SJSA1 (cell line): ENCODE results near the gene LCOR. TPM values are rescaled to one million over a fixed set of nuclear protein-coding genes. Genes with fewer than 3 reads are reported as not detected.

Experiments
- DNase-seq, 2 experiments: peaks; one replicate each; pipeline ENCODE4 v3.0.0-alpha.2; 2015 to 2020; ENCODE audit warnings: low spot score in 2 of 2, low read depth in 1 of 2
- H3K27ac ChIP-seq: fragments of 250-450 bp; sonication (Bioruptor Pico); 2 replicates; pipeline ENCODE4 v1.5.1; 2020; ENCODE audit warnings: mild to moderate bottlenecking, moderate library complexity
- H3K27me3 ChIP-seq: fragments of 250-450 bp; sonication (Bioruptor Pico); replicated peaks from 2 replicates; pipeline ENCODE4 v1.5.1; 2020; ENCODE audit warnings: mild to moderate bottlenecking, moderate library complexity
- H3K36me3 ChIP-seq: fragments of 250-450 bp; sonication (Bioruptor Pico); 2 replicates; pipeline ENCODE4 v1.5.1; 2020; ENCODE audit warnings: mild to moderate bottlenecking
- H3K4me1 ChIP-seq: fragments of 250-450 bp; sonication (Bioruptor Pico); replicated peaks from 2 replicates; pipeline ENCODE4 v1.6.1; 2021; ENCODE audit warnings: mild to moderate bottlenecking
- H3K4me3 ChIP-seq: fragments of 250-450 bp; sonication (Bioruptor Pico); 2 replicates; pipeline ENCODE4 v1.5.1; 2020; ENCODE audit warnings: mild to moderate bottlenecking
- H3K9me3 ChIP-seq: fragments of 250-450 bp; sonication (Bioruptor Pico); replicated peaks from 2 replicates; pipeline ENCODE4 v1.5.1; 2020; ENCODE audit warnings: mild to moderate bottlenecking
- total RNA-seq: library from RNA; depleted of rRNA; stranded (reverse); fragments of >200 nt; shearing (Covaris generic); gene quantifications from 2 replicates; pipeline ENCODE4 v1.2.3, GENCODE V29; 2014

LCOR gene
- total RNA-seq, 1 experiment from 2014 or later, result 15.5 TPM

DNA sequence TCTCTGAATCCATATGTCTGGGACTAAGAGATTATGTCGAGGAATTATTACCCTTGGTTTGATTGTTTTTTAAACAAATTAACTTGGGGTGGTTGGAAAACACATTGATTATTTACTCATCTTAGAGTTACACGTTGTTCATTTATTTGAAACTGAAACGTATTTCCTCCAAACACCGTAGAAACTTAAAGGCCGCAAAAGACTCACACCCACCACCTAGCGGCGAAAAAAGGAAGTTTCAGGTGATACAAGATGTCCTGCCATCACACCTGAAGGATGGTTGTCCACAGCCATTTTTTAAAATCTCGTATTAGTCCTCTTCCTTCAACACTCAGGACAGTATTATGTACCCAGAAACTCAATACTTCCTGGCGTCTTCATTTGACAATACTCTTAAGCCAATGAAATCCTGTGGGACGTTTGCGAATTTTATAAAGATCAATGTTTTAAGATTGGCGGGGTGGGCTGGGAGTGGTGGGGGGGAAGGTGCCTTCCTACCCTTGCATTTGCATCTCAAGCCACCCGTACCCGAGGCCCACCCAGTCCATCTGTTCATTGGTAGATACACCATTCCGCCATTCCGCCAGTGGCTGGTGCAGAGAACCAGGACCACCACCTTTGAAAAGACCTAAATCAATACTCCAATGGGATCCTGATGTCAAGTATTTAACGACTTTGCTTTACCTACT lies 1.4 kb upstream of the LCOR start:
- Histone ChIP-seq H3K4me3 (no peak overlapping the region), H3K9me3 (no peaks in the 10 kb centered on the region), H3K27ac (no peak overlapping the region), H3K27me3 (no peaks in the 10 kb centered on the region), H3K36me3 (peaks cover 8% of the 10 kb centered on the region; the same call in 1 of the 2 replicates), H3K4me1 (peaks cover 10% of the 10 kb centered on the region)
- no peak for DNase-seq

DNA sequence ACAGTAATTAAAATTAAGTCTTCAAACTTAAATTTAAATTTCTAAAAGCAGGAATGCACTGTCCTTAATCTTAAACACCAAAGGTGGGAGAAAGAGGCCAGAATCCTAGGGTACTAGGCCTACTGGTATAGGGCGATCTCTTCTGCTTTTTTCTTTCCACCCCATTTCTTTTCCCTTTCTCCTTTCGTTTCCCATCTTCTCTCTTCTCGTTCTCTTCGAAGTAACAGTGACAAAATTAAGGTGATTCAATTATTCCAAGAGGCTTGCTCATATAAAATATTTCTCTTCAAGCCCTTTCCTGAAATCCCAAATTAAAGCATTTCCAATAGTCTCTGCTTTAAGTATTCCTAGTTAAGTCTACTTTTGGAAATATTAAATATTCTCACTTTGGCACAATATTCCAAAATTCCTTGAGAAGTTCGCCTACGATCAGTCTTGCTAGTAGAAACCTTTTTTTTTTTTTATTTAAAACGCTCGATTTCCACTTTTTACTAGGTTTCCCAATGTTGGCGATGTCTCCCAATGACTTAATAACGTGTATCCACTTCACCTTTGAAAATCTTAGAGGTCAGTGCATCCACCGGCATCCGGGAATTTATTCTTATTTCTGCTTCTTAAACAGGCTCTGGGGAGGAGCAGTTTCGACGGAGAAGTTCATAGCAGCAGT lies 765 bp upstream of the LCOR start:
- Histone ChIP-seq H3K36me3 (peaks cover 8% of the 10 kb centered on the region; the same call in 1 of the 2 replicates), H3K9me3 (no peaks in the 10 kb centered on the region), H3K4me1 (peaks cover 13% of the 10 kb centered on the region), H3K4me3 (peak overlapping the region; percentile 93), H3K27ac (peak overlapping the region; percentile 84), H3K27me3 (no peaks in the 10 kb centered on the region)
- DNase-seq, result no peak

DNA sequence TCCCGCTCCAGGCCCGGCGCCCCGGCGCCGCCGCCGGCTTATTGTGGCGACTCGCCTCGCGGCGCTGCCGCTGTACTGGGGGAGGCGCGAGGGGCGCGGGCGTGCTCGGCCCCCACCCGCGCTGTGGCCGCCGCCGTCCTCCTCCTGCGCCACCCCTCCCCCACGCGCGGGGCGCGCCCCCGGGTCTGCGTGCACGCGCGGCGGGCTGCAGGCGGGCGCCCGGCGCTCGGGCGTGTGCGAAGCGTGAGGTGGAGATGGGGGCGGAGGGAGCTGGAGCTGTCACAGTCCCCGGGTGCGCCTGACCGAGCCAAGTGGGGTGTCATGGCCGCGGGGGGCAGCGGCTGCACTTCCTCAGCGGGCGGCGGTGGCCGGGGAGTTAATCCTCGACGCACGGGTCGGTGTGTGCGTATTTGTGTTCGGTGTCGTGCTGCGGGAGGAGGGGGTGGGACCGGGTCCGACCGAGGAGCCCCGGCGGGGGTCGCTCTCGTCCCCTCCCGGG lies 672 bp downstream of the LCOR start:
- Histone ChIP-seq H3K27ac (peak overlapping the region; percentile 52), H3K36me3 (peaks cover 12% of the 10 kb centered on the region; the same call in 1 of the 2 replicates), H3K27me3 (no peaks in the 10 kb centered on the region), H3K4me1 (peaks cover 13% of the 10 kb centered on the region), H3K9me3 (no peaks in the 10 kb centered on the region), H3K4me3 (peak overlapping the region; percentile 93)
- peak; percentile 74 to 85 for DNase-seq

DNA sequence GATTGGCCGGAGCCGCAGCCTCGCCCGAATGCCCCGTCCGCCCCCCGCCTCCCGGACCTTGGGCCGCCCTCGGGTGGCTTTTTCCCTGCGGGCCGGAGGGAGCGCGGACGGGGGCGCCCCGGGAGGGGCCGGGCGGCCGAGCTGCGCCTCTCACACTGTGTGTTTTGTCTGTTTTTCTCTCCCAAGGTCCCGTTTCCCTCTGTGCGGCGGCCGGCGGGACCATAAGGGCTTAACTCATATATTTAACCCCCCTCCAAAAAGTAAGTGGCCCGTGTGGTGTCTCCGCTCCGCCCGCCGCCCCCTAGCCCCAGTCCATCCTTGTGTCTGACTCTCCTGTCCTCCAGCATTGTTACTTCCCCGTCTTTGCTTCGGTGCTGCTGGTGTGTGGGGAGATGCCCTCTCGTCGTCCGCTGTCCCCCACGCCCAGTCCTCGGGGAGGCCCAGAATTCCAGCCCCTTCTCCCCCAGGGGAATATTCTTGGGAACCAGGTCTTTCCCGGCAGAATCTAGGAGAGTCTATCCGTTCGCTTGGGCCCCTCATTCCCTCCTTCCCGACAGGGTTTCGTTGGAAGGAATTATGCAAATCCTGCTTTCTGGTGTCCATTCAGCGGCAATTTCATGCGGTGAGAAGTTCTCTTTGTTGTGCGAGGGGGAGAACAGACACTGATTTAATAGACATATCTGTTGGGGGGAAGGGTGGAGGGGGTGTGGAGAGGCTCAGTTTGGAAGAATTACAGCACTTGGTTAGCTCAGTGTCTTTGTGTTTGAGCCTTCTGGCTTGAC lies 1.3 kb downstream of the LCOR start:
- H3K4me3 ChIP-seq, result peak overlapping the region; percentile 93
- peaks cover 17% of the 10 kb centered on the region; the same call in 1 of the 2 replicates for H3K36me3 ChIP-seq
- H3K9me3 ChIP-seq, result no peaks in the 10 kb centered on the region
- DNase-seq, result peak in 1 of 2 experiments; percentile 50
- H3K4me1 ChIP-seq, result peaks cover 13% of the 10 kb centered on the region
- H3K27ac ChIP-seq, result peak overlapping the region; percentile 52
- H3K27me3 ChIP-seq, result no peaks in the 10 kb centered on the region

DNA sequence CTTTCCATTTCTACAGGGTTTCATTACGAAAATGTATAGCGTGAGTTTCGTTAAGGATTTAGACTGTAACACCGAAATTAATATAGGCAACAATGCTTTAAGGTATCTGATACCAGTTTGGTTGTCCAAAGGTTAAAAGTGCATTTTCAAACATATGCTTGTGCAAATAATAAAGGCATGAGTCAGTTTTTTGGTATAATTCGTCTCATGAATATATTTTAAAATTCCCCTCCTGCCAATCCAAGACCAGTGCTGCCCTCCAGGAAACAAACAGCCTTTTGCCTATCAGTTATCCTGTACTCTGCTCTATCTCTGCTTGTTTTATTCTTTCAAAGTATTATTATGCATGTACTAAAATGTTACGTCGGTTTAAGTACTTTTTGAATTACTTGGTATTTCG lies 2.0 kb downstream of the LCOR start:
- H3K36me3 ChIP-seq, result peaks cover 22% of the 10 kb centered on the region; the same call in 1 of the 2 replicates
- no peaks in the 10 kb centered on the region for H3K9me3 ChIP-seq
- H3K4me3 ChIP-seq, result peak overlapping the region; percentile 93
- no peak for DNase-seq
- peaks cover 10% of the 10 kb centered on the region for H3K4me1 ChIP-seq
- H3K27ac ChIP-seq, result no peak overlapping the region
- no peaks in the 10 kb centered on the region for H3K27me3 ChIP-seq

DNA sequence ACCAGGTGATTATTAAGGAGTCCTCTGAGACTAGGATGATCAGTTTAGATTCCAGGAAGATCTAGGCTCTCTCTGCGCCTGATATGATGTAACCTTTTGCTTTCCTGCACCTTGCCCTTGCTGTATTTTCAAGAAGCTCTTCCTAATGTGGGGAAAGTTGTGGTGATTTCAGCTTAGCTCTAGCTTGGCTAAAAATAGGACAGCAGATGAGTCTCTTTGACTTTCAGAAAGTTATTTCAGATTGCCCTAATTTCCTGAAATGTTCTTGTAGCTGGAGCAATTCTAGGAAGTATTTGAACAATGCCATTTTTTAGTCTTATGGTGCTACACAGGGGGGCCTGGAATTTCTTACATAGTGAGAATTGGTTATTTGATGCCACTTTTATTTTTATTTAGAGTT lies 3.8 kb downstream of the LCOR start:
- Histone ChIP-seq H3K4me3 (no peak overlapping the region), H3K36me3 (peaks cover 24% of the 10 kb centered on the region; the same call in 1 of the 2 replicates), H3K9me3 (no peaks in the 10 kb centered on the region), H3K4me1 (peaks cover 14% of the 10 kb centered on the region), H3K27ac (no peak overlapping the region), H3K27me3 (no peaks in the 10 kb centered on the region)
- DNase-seq, result no peak

DNA sequence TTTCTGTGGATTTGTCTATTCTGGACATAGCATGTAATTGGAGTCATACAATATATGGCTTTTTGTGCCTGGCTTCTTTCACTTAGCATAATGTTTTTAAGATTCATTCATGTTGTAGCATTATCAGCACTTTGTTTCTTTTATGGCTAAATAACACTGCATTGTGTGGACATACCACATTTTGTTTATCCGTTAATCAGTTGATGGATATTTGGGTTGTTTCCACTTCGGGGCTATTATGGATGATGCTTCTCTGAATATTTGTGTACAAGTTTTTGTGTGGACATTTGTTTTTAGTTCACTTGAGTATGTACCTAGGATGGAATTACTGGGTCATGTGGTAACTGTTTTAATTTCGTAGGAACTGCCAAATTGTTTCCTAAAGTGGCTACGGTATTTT lies 6.4 kb downstream of the LCOR start:
- peaks cover 19% of the 10 kb centered on the region; the same call in 1 of the 2 replicates for H3K36me3 ChIP-seq
- H3K27ac ChIP-seq, result no peak overlapping the region
- no peak overlapping the region for H3K4me3 ChIP-seq
- H3K27me3 ChIP-seq, result no peaks in the 10 kb centered on the region
- DNase-seq, result no peak
- H3K4me1 ChIP-seq, result peaks cover 21% of the 10 kb centered on the region
- no peaks in the 10 kb centered on the region for H3K9me3 ChIP-seq

DNA sequence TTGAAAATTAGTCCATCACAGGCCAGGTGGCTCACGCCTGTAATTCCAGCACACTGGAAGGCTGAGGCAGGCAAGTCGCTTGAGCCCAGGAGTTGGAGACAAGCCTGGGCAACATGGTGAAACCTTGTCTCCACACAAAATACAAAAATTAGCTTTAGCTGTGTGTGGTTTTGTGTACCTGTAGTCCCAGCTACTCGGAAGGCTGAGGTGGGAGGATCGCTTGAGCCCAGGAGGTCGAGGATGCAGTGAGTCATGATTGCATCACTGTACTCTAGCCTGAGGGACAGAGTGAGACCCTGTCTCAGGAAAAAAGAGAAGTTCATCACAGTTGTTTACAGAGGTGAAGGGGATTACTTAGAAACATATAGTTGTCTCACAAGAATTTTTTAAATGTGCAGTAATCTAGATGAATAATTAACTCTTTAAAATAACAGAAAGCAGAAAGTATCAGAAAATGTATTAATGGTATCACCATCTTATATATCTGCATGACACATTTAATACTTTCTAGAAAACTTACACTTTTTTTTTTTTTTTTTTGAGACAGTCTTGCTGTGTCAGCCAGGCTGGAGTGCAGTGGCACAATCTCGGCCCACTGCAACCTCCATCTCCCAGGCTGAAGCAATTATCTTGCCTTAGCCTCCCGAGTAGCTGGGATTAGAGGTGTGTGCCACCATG lies 8.9 kb downstream of the LCOR start:
- Histone ChIP-seq H3K27me3 (no peaks in the 10 kb centered on the region), H3K9me3 (no peaks in the 10 kb centered on the region), H3K4me3 (no peak overlapping the region), H3K27ac (no peak overlapping the region), H3K4me1 (peaks cover 25% of the 10 kb centered on the region), H3K36me3 (peaks cover 16% of the 10 kb centered on the region; the same call in 1 of the 2 replicates)
- DNase-seq, result peak in 1 of 2 experiments; percentile 52

DNA sequence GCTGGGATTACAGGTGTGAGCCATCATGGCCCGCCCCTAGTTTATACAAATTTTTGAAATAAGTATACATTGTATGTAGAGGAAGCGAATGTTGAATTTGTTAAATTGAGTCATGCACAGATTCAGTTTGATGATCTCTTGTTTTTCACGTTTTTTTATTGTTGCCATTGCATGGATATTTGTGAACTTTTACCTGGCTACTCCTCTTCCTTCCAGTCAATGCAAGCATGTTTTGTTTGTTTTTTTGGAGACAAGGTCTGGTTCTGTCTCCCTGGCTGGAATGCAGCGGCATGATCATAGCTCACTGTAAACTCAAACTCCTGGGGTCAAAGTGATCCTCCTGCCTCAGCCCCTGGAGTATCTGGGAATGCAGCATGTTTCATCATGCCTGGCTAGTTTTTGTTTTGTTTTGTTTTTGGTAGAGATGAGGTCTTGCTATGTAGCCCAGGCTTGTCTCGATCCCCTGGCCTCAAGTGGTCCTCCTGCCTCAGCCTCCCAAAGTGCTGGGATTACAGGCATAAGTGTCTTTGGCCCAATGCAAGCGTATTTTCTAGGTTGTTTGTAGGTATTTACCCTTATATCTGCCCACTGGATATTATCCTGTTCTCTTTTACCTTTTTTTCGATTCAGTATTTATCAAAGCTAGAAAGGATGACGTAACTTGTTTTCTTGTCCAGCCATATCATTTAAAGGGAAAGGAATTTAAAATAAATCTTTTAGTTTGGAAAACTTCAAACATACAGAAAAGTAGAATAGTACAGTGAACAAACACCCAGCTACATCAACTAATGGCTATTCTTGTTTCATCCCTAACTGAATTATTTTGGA lies 11.0 kb downstream of the LCOR start:
- peaks cover 40% of the 10 kb centered on the region for H3K4me1 ChIP-seq
- H3K27ac ChIP-seq, result no peak overlapping the region
- no peaks in the 10 kb centered on the region for H3K27me3 ChIP-seq
- no peak overlapping the region for H3K4me3 ChIP-seq
- peaks cover 10% of the 10 kb centered on the region; the same call in 1 of the 2 replicates for H3K36me3 ChIP-seq
- no peaks in the 10 kb centered on the region for H3K9me3 ChIP-seq
- no peak for DNase-seq

DNA sequence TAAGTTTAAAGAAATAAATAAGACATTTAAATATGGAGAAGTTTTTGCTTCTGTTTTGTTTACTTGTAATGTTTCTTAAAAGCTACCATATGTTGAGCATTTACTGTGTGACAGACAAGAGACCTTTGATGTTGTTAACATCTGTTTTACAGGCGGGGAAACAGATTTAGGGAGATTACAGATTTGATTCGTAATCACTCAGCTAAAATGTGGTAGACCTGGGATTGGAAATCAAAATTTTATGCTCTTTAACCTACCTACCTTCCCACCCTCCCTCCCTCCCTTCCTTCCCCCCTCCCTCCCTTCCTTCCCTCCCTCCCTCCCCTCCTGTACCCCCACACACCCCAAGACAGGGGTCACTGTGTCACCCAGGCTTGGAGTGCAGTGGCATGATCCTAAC lies 11.7 kb downstream of the LCOR start:
- Histone ChIP-seq H3K36me3 (0 out of 2 replicates have a peak, but pooled peaks cover 3% of the 10 kb centered on the region), H3K27ac (no peak overlapping the region), H3K9me3 (no peaks in the 10 kb centered on the region), H3K27me3 (no peaks in the 10 kb centered on the region), H3K4me1 (peaks cover 44% of the 10 kb centered on the region), H3K4me3 (no peak overlapping the region)
- no peak for DNase-seq

DNA sequence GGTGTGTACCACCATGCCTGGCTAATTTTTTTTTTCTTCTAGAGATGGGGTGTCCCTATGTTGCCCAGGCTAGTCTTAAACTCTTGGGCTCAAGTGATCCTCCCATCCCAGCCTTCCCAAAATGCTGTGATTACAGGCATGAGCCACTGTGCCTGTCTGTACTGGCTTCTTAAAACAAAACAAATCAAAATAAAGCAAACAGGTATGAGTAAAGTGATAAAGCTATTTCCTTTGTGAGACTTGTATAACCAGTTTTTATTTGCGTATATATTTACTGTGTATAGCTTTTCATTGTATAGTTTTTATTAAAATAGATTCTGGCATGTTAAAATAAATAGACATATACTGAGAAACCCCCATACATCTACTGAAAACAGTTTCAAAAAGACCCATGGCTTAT lies 14.3 kb downstream of the LCOR start:
- Histone ChIP-seq H3K9me3 (no peaks in the 10 kb centered on the region), H3K36me3 (peaks cover 2% of the 10 kb centered on the region), H3K27me3 (no peaks in the 10 kb centered on the region), H3K4me1 (peaks cover 55% of the 10 kb centered on the region), H3K4me3 (no peak overlapping the region), H3K27ac (no peak overlapping the region)
- DNase-seq, result no peak

DNA sequence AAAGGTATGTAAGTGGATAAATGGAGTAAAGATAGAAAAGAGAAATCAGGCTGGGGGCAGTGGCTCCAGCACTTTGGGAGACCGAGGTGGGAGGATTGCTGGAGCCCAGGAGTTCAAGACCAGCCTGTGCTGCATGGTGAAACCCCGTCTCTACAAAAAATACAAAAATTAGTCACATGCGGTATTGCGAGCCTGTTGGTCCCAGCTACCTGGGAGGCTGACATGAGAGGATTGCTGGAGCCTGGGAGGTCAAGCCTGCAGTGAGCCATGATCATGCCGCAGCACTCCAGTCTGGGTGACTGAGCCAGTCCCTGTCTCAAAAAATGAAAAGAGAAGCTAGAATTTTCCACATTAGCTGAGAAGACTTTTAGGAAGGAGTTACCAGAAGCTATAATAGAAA lies 14.8 kb downstream of the LCOR start:
- H3K36me3 ChIP-seq, result peaks cover 7% of the 10 kb centered on the region
- H3K4me1 ChIP-seq, result peaks cover 59% of the 10 kb centered on the region
- no peak overlapping the region for H3K27ac ChIP-seq
- no peak for DNase-seq
- H3K27me3 ChIP-seq, result no peaks in the 10 kb centered on the region
- H3K9me3 ChIP-seq, result no peaks in the 10 kb centered on the region
- no peak overlapping the region for H3K4me3 ChIP-seq
